ENCODE data around the gene VPS51.

DNA sequence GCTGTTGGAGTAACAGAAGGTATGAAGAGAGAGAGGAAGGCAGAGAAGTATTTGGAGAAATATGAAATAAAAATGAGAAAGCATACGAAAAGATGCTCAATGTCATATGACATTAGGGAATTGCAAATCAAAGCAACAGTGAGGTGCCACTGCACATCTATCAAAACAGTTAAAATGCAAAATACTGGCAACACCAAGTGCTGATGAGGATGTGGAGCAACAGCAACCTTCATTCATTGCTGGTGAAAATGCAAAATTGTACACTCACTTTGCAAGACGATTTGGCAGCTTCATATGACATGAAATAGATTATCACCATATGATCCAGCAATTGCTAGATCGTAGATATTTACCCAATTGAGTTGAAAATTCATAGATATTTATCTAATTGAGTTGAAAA, 64.6 kb downstream of the VPS51 start:
- no peak for TF ChIP-seq POLR2A (IDR thresholded peaks at IDR 0.05)
- TF ChIP-seq, protein P1, sequence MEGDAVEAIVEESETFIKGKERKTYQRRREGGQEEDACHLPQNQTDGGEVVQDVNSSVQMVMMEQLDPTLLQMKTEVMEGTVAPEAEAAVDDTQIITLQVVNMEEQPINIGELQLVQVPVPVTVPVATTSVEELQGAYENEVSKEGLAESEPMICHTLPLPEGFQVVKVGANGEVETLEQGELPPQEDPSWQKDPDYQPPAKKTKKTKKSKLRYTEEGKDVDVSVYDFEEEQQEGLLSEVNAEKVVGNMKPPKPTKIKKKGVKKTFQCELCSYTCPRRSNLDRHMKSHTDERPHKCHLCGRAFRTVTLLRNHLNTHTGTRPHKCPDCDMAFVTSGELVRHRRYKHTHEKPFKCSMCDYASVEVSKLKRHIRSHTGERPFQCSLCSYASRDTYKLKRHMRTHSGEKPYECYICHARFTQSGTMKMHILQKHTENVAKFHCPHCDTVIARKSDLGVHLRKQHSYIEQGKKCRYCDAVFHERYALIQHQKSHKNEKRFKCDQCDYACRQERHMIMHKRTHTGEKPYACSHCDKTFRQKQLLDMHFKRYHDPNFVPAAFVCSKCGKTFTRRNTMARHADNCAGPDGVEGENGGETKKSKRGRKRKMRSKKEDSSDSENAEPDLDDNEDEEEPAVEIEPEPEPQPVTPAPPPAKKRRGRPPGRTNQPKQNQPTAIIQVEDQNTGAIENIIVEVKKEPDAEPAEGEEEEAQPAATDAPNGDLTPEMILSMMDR (IDR thresholded peaks at IDR 0.05), result no peak

Measured in esophagus squamous epithelium (tissue), 4 donors.